ENCODE results near the gene ULK3.

The ULK3 gene

DNA sequence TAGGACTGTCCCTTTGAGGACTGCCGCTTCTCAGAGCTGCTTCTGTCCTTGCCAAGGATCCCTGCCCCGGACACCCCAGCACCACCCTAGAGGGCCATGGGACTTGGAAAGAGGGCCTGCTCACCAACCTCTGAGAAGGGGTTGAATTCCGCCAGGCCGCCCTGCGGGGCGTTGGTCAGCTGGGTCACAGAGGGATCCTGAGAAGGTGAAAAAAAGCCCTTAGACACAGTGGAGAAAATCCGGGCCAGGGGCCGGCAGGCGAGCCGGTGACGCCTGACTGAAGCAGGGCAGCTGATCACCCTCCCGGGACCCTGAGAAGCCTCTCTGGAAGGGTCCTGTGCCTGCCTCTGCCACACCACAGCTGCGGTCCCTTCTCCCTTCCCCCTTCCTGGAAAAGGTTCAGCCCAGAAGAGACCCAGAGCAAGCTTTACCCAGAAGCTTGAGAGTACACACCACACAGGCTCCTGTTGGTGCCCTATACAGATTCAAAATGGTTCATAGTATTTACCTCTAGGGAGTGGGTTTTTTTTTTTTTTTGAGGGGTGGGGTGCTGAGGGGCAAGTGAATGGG is 11.6 kb upstream of the ULK3 start:
- Histone ChIP-seq H3K9me3 (ENCODE audit: insufficient read depth, low read length, severe bottlenecking) (no peaks in the 10 kb centered on the region), H3K36me3 (ENCODE audit: insufficient read depth, low read length) (peaks cover 55% of the 10 kb centered on the region), H3K4me1 (ENCODE audit: insufficient read depth, low read length) (no peaks in the 10 kb centered on the region), H3K4me3 (ENCODE audit: low read depth in 1 of 2, low read length in 2 of 2) (no peak overlapping the region), H2AFZ (ENCODE audit: low read depth, low read length) (no peak overlapping the region), H4K20me1 (ENCODE audit: insufficient read depth, low read length) (peaks cover 13% of the 10 kb centered on the region; the same call in 1 of the 2 replicates), H3K79me2 (ENCODE audit: insufficient read depth, low read length) (peaks cover 30% of the 10 kb centered on the region), H3K27ac (ENCODE audit: low read length) (no peak overlapping the region), H3K9ac (ENCODE audit: low read depth, low read length) (no peak overlapping the region), H3K4me2 (ENCODE audit: insufficient read depth, low read length) (no peak overlapping the region), H3K27me3 (ENCODE audit: insufficient read depth, low read length, poor library complexity) (no peaks in the 10 kb centered on the region)
- ATAC-seq (ENCODE audit: insufficient read depth, low read depth) (no peak), DNase-seq (no peak)
- TF ChIP-seq, protein P1, sequence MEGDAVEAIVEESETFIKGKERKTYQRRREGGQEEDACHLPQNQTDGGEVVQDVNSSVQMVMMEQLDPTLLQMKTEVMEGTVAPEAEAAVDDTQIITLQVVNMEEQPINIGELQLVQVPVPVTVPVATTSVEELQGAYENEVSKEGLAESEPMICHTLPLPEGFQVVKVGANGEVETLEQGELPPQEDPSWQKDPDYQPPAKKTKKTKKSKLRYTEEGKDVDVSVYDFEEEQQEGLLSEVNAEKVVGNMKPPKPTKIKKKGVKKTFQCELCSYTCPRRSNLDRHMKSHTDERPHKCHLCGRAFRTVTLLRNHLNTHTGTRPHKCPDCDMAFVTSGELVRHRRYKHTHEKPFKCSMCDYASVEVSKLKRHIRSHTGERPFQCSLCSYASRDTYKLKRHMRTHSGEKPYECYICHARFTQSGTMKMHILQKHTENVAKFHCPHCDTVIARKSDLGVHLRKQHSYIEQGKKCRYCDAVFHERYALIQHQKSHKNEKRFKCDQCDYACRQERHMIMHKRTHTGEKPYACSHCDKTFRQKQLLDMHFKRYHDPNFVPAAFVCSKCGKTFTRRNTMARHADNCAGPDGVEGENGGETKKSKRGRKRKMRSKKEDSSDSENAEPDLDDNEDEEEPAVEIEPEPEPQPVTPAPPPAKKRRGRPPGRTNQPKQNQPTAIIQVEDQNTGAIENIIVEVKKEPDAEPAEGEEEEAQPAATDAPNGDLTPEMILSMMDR (IDR thresholded peaks at IDR 0.05; ENCODE audit: borderline replicate concordance, extremely low read depth, low read length, poor library complexity, severe bottlenecking) = no peak
- TF ChIP-seq EZH2 (IDR thresholded peaks at IDR 0.05; ENCODE audit: borderline replicate concordance, low read depth, low read length, severe bottlenecking) = no peak

DNA sequence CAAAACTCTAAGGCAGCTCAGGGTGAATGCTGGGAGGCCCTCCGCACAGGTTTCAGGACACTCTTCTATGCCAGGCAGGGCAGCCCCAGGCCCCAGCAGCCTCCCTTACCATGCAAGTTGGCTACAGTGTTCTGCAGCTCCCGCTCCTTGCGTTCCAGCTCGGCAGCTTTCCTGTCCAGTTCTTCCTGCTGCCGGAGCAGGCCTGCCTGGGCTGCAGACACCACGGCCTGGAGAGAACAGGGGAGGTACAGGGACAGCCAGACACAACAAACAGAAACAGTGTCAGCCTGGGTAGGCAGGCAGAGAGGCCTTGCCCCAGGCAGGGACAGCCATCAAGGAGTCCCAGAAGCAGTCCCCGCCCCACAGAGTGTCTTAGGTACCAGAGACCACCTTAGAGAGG is 9.0 kb upstream of the ULK3 start:
- no peak for TF ChIP-seq EZH2 (IDR thresholded peaks at IDR 0.05; ENCODE audit: borderline replicate concordance, low read depth, low read length, severe bottlenecking)
- TF ChIP-seq, protein P1 (IDR thresholded peaks at IDR 0.05; ENCODE audit: borderline replicate concordance, extremely low read depth, low read length, poor library complexity, severe bottlenecking) = no peak
- DNase-seq (no peak), ATAC-seq (ENCODE audit: insufficient read depth, low read depth) (no peak)
- no peak overlapping the region for H3K4me2 ChIP-seq (ENCODE audit: insufficient read depth, low read length)
- no peaks in the 10 kb centered on the region for H3K27me3 ChIP-seq (ENCODE audit: insufficient read depth, low read length, poor library complexity)
- H3K4me1 ChIP-seq (ENCODE audit: insufficient read depth, low read length) = no peaks in the 10 kb centered on the region
- H3K9ac ChIP-seq (ENCODE audit: low read depth, low read length) = no peak overlapping the region
- H2AFZ ChIP-seq (ENCODE audit: low read depth, low read length) = no peak overlapping the region
- peaks cover under 1% of the 10 kb centered on the region; the same call in 1 of the 2 replicates for H4K20me1 ChIP-seq (ENCODE audit: insufficient read depth, low read length)
- H3K27ac ChIP-seq (ENCODE audit: low read length) = no peak overlapping the region
- peaks cover 7% of the 10 kb centered on the region; the same call in 1 of the 2 replicates for H3K79me2 ChIP-seq (ENCODE audit: insufficient read depth, low read length)
- H3K36me3 ChIP-seq (ENCODE audit: insufficient read depth, low read length) = peaks cover 65% of the 10 kb centered on the region
- H3K4me3 ChIP-seq (ENCODE audit: low read depth in 1 of 2, low read length in 2 of 2) = no peak overlapping the region
- H3K9me3 ChIP-seq (ENCODE audit: insufficient read depth, low read length, severe bottlenecking) = no peaks in the 10 kb centered on the region

DNA sequence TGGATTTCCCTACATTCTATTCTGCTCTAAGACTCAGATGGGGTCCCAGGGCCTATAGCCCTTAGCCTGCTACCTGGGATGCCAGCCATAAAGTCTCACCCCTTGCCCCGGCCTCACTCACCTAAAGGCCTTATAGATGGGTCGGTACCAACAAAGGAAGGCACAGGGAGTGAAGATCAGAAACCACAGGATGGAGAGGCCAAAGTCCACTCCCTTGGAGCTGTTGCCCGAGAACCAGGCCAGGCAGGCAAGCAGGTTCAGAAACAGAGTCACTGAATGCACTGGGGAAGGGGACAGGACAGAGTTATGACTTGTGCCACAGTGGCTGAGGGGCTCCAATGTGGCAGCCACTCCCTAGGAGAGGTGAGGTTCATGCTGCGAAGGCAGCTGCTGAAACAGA is 7.4 kb upstream of the ULK3 start:
- H3K4me2 ChIP-seq (ENCODE audit: insufficient read depth, low read length) = no peak overlapping the region
- H3K79me2 ChIP-seq (ENCODE audit: insufficient read depth, low read length) = no peaks in the 10 kb centered on the region
- H3K27me3 ChIP-seq (ENCODE audit: insufficient read depth, low read length, poor library complexity) = no peaks in the 10 kb centered on the region
- H3K4me1 ChIP-seq (ENCODE audit: insufficient read depth, low read length) = no peaks in the 10 kb centered on the region
- TF ChIP-seq, protein P1 (IDR thresholded peaks at IDR 0.05; ENCODE audit: borderline replicate concordance, extremely low read depth, low read length, poor library complexity, severe bottlenecking) = no peak
- no peak for TF ChIP-seq EZH2 (IDR thresholded peaks at IDR 0.05; ENCODE audit: borderline replicate concordance, low read depth, low read length, severe bottlenecking)
- no peak overlapping the region for H3K27ac ChIP-seq (ENCODE audit: low read length)
- DNase-seq (no peak), ATAC-seq (ENCODE audit: insufficient read depth, low read depth) (no peak)
- no peaks in the 10 kb centered on the region for H4K20me1 ChIP-seq (ENCODE audit: insufficient read depth, low read length)
- no peak overlapping the region for H2AFZ ChIP-seq (ENCODE audit: low read depth, low read length)
- peaks cover 65% of the 10 kb centered on the region for H3K36me3 ChIP-seq (ENCODE audit: insufficient read depth, low read length)
- H3K4me3 ChIP-seq (ENCODE audit: low read depth in 1 of 2, low read length in 2 of 2) = no peak overlapping the region
- no peaks in the 10 kb centered on the region for H3K9me3 ChIP-seq (ENCODE audit: insufficient read depth, low read length, severe bottlenecking)
- H3K9ac ChIP-seq (ENCODE audit: low read depth, low read length) = no peak overlapping the region
